HEK293T (cell line): Measurements from ENCODE around the gene EPS8L1.

Experiments
- FOXA1 ChIP-seq: fragments of 450-650 bp; IDR thresholded peaks from 2 replicates; pipeline ENCODE4 v1.6.1; 2016; ENCODE audit warnings: mild to moderate bottlenecking
- FOXK2 ChIP-seq: fragments of 450-650 bp; IDR thresholded peaks from 2 replicates; pipeline ENCODE4 v1.6.1; 2016; ENCODE audit warnings: mild to moderate bottlenecking
- FOXM1 ChIP-seq: fragments of 450-650 bp; IDR thresholded peaks from 2 replicates; pipeline ENCODE4 v1.6.1; 2017; ENCODE audit warnings: mild to moderate bottlenecking, borderline replicate concordance
- HDGF ChIP-seq: fragments of 450-650 bp; IDR thresholded peaks from 2 replicates; pipeline ENCODE4 v1.6.1; 2017; ENCODE audit warnings: antibody characterized with exemption, borderline replicate concordance
- L3MBTL2 ChIP-seq: fragments of 450-650 bp; conservative IDR thresholded peaks from 2 replicates; pipeline ENCODE4 v1.6.1; 2016; ENCODE audit warnings: mild to moderate bottlenecking
- PKNOX1 ChIP-seq: fragments of 450-650 bp; IDR thresholded peaks from 2 replicates; pipeline ENCODE4 v1.6.1; 2016
- SP1 ChIP-seq: fragments of 450-650 bp; IDR thresholded peaks from 2 replicates; pipeline ENCODE4 v1.6.1; 2017

DNA sequence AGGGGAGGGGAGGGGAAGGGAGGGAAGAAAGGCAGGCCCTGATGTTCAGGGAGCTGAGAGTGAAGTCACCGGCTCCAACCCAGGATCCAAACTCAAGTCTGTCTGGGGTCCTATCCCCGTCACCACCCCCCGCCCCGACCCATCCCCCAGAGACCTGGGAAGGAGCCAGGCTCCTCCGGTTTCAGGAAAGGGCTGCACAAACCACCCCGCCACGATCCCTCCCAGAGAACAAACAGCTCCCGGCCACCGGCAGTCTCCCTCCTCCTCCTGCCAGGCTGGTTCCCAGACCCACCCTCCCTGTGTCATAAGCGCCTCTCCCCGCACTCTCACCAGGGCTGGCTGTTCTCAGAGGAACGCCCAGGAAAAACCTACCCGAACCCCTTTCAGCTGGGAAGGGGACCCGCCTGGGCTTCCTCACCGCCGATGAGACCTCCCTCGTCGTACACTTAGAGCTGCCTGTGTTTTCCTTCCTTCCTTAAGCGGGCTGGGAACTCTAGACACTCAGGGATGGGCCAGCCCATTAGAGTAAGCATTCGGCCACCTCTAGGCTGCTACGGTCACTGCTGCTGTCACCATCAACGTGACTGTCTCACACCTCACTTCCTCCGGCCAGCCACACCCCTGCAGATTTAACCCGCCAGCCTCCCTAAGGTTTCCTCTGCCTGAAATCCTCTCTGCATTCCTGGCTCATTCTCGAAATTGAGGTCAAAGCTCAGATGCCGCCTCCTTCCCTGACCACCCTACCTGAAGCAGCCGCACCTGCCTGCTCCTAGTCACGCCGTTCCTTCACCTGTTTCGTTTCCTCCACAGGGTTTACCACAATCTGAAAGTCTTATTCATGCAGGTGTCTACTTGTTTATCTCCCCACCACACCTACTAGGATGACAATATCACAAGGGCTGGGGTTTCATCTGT is 6.5 kb upstream of the EPS8L1 start:
- TF ChIP-seq L3MBTL2: no peak
- TF ChIP-seq FOXA1: no peak
- no peak for TF ChIP-seq FOXM1
- no peak for TF ChIP-seq PKNOX1
- no peak for TF ChIP-seq FOXK2
- no peak for TF ChIP-seq HDGF
- TF ChIP-seq SP1: no peak
